Osteocyte (in vitro differentiated cells): ENCODE results near the gene AFP. TPM values are rescaled to one million over a fixed set of nuclear protein-coding genes. Genes with fewer than 3 reads are reported as not detected.

Source experiments
- DNase-seq: peaks from one replicate; pipeline ENCODE4 v3.0.0; 2021; ENCODE audit warnings: mixed read lengths; ENCODE audit not compliant: unreplicated experiment; ENCODE audit errors: extremely low spot score
- H3K27ac Mint-ChIP-seq: one replicate; pipeline ENCODE4 v1.8.0; 2021; ENCODE audit warnings: mild to moderate bottlenecking, mixed read lengths; ENCODE audit not compliant: unreplicated experiment
- H3K27me3 Mint-ChIP-seq: one replicate; pipeline ENCODE4 v1.8.0; 2021; ENCODE audit warnings: mixed read lengths; ENCODE audit not compliant: unreplicated experiment
- H3K36me3 Mint-ChIP-seq: one replicate; pipeline ENCODE4 v1.8.0; 2021; ENCODE audit warnings: mixed read lengths; ENCODE audit not compliant: unreplicated experiment
- H3K4me1 Mint-ChIP-seq: one replicate; pipeline ENCODE4 v1.8.0; 2021; ENCODE audit warnings: mixed read lengths; ENCODE audit not compliant: unreplicated experiment
- H3K4me3 Mint-ChIP-seq: one replicate; pipeline ENCODE4 v1.8.0; 2021; ENCODE audit warnings: mild to moderate bottlenecking, moderate library complexity, mixed read lengths; ENCODE audit not compliant: unreplicated experiment
- H3K9me3 Mint-ChIP-seq: one replicate; pipeline ENCODE4 v1.8.0; 2021; ENCODE audit warnings: mixed read lengths; ENCODE audit not compliant: unreplicated experiment
- CTCF ChIP-seq: fragments of 200-600 bp; sonication (generic); IDR thresholded peaks from 2 replicates; pipeline ENCODE4 v1.5.0; 2021; ENCODE audit warnings: antibody characterized with exemption, mild to moderate bottlenecking, moderate library complexity
- total RNA-seq: library from RNA; stranded (reverse); gene quantifications from 2 replicates; pipeline ENCODE4 v1.2.1, GENCODE V29; 2021

The AFP gene
- total RNA-seq, 1 donor from 2014 or later, result not detected

- no peak overlapping the region for H3K4me3 Mint-ChIP-seq
- no peak for DNase-seq
- TF ChIP-seq CTCF, result no peak
- no peaks in the 10 kb centered on the region for H3K36me3 Mint-ChIP-seq
- H3K27me3 Mint-ChIP-seq, result peaks cover 49% of the 10 kb centered on the region
- no peaks in the 10 kb centered on the region for H3K4me1 Mint-ChIP-seq
- H3K9me3 Mint-ChIP-seq, result no peaks in the 10 kb centered on the region
- no peak overlapping the region for H3K27ac Mint-ChIP-seq
Measured at GRCh38 chr4:73396304-73396703, 39.7 kb upstream of the AFP start.

GRCh38 chr4:73396993-73397972, 38.7 kb upstream of the AFP start:
- peaks cover 39% of the 10 kb centered on the region for H3K27me3 Mint-ChIP-seq
- no peaks in the 10 kb centered on the region for H3K36me3 Mint-ChIP-seq
- H3K4me3 Mint-ChIP-seq, result no peak overlapping the region
- no peak overlapping the region for H3K27ac Mint-ChIP-seq
- TF ChIP-seq CTCF, result no peak
- H3K4me1 Mint-ChIP-seq, result no peaks in the 10 kb centered on the region
- no peaks in the 10 kb centered on the region for H3K9me3 Mint-ChIP-seq
- DNase-seq, result no peak

- H3K4me1 Mint-ChIP-seq, result no peaks in the 10 kb centered on the region
- no peaks in the 10 kb centered on the region for H3K9me3 Mint-ChIP-seq
- DNase-seq, result no peak
- TF ChIP-seq CTCF, result no peak
- peaks cover 27% of the 10 kb centered on the region for H3K27me3 Mint-ChIP-seq
- H3K27ac Mint-ChIP-seq, result no peak overlapping the region
- no peaks in the 10 kb centered on the region for H3K36me3 Mint-ChIP-seq
- no peak overlapping the region for H3K4me3 Mint-ChIP-seq
Measured at GRCh38 chr4:73401412-73401811, 34.6 kb upstream of the AFP start.

- Mint-ChIP-seq H3K27ac (no peak within 1 kb of the TSS), H3K27me3 (peaks cover 22% of the 10 kb centered on the region), H3K4me1 (no peaks in the 10 kb centered on the region), H3K9me3 (no peaks in the 10 kb centered on the region), H3K36me3 (no peaks in the 10 kb centered on the region), H3K4me3 (no peak within 1 kb of the TSS)
- no peak for DNase-seq
- TF ChIP-seq CTCF, result no peak
Measured at GRCh38 chr4:73404042-73404441, 32.0 kb upstream of the AFP start, which contains the start of gene ALB. TSS of gene ALB (plus strand) at chr4:73404287. CDS start at chr4:73404328, 41 bp downstream.

- Mint-ChIP-seq H3K36me3 (no peaks in the 10 kb centered on the region), H3K4me1 (no peaks in the 10 kb centered on the region), H3K4me3 (no peak overlapping the region), H3K27me3 (peaks cover 24% of the 10 kb centered on the region), H3K9me3 (no peaks in the 10 kb centered on the region), H3K27ac (no peak overlapping the region)
- no peak for DNase-seq
- no peak for TF ChIP-seq CTCF
Measured at GRCh38 chr4:73404457-73404856, 31.6 kb upstream of the AFP start.
